Measurements from ENCODE around the gene MAMLD1.

MAMLD1 gene

DNA sequence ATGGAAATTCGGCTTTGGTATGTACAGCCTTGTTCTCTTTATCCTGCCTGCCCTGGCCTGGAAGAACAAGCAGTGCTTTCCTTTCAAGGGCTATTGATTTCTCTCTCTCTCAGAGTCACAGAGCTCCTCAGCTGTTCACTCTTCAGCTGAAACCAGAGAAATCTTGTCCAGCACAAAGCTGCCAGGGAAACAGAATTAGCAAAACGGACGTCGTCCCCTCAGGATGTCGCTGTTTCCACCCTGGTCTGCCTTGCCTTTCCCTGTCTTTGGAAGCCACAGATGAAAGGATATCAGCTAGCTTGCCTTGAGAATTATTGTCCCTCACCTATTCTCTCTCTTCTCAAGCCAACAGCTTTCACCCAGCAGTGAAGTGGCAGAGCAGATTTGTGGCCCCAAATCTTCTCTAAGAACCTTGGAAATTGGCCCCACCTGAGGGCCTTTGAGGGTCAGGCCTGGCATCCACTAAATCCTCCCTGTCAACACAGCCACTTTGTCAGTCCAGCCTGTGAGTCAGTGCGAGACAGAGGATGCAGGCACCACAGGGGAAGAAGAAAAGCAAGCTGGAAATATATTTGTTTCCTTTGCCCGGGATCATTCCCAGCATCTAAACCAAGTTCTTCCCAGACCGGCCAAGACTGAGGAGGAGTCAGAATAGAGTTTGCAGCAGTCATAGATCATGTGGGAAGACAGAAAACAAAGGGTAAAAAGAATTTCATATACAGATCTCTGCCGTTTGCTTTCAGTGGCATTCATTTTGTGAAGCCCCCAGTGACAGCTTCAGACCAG is 141.5 kb downstream of the MAMLD1 start:
- no peak for DNase-seq

GRCh38 chrX:150506020-150506419 is 142.9 kb downstream of the MAMLD1 start:
- no peak for DNase-seq

- DNase-seq: no peak
Observed at GRCh38 chrX:150506486-150506885, 143.4 kb downstream of the MAMLD1 start.

GRCh38 chrX:150507251-150507856 is 144.2 kb downstream of the MAMLD1 start:
- DNase-seq: no peak

- no peak for DNase-seq
Observed at GRCh38 chrX:150508018-150508417, 144.9 kb downstream of the MAMLD1 start.

- DNase-seq: no peak
Observed at GRCh38 chrX:150508451-150509367, 145.6 kb downstream of the MAMLD1 start.

DNA sequence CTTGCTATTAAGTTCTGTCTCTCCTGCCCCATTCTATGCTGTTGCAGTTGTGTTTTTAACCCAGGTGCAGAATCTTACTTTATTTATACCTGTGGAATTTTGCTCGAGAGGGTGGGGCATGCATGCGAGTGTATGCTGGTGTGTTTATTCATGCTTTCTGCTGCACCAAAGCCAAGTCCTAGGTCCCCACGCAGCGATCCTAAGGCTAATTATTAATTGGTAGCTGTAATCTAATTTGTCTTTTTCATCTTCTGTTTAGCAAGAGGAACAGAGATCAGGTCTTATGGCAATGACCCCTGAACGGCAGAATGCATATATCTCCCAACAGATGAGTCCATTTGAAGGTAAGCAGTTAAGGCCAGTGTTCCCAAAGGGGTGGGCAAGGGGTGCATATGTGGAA is 146.6 kb downstream of the MAMLD1 start:
- DNase-seq: no peak

DNA sequence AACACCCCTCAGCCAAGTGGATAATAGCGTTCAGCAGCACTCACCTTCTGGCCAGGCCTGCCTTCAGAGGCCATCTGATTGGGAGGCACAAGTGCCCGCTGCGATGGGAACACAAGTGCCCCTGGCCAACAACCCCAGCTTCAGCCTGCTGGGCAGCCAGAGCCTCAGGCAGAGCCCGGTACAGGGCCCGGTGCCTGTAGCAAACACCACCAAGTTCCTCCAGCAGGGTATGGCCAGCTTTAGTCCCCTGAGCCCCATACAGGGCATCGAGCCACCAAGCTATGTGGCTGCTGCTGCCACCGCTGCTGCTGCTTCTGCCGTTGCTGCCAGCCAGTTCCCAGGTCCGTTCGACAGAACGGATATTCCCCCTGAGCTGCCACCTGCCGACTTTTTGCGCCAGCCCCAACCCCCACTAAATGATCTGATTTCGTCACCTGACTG is 149.4 kb downstream of the MAMLD1 start:
- DNase-seq: no peak

DNA sequence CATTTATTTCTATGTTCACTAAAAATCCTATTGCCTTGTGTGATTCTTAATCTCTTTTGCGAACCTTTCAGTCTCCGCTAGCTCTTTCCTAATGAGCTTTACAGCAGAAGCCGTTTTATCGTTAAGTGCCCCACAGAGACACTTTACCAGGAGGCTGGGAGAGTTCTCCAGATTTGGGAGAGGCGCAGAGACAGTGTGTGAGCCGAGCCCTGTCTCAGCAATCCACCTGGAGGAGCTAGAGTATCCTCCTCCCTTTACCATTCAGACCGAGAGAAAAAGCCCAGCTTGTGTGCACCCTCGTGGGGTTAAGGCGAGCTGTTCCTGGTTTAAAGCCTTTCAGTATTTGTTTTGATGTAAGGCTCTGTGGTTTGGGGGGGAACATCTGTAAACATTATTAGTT is 150.4 kb downstream of the MAMLD1 start:
- no peak for DNase-seq

GRCh38 chrX:150514462-150514861 is 151.3 kb downstream of the MAMLD1 start:
- DNase-seq: no peak

DNA sequence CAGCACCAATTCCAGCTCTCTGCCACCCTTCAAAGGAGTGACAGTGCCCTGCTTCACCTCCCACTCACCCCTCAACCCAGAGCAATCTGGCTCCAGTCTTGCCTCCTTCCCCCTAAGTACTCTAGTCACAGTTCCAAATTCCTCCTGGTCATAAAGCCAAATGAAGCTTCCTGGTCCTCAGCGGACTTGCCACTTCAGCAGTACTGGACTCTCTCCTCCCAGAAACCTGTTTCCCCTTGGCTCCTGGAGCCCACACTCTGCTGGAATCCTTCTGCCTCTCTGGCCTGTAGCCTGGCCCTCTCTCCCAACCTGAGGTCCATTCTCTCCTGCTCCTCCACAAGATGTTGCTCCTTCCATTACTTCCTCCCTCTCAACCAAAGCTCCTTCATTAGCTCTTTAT is 152.7 kb downstream of the MAMLD1 start:
- no peak for DNase-seq

GRCh38 chrX:150517303-150517910 is 154.3 kb downstream of the MAMLD1 start:
- no peak for DNase-seq

- no peak for DNase-seq
Observed at GRCh38 chrX:150522494-150522893, 159.4 kb downstream of the MAMLD1 start.

DNA sequence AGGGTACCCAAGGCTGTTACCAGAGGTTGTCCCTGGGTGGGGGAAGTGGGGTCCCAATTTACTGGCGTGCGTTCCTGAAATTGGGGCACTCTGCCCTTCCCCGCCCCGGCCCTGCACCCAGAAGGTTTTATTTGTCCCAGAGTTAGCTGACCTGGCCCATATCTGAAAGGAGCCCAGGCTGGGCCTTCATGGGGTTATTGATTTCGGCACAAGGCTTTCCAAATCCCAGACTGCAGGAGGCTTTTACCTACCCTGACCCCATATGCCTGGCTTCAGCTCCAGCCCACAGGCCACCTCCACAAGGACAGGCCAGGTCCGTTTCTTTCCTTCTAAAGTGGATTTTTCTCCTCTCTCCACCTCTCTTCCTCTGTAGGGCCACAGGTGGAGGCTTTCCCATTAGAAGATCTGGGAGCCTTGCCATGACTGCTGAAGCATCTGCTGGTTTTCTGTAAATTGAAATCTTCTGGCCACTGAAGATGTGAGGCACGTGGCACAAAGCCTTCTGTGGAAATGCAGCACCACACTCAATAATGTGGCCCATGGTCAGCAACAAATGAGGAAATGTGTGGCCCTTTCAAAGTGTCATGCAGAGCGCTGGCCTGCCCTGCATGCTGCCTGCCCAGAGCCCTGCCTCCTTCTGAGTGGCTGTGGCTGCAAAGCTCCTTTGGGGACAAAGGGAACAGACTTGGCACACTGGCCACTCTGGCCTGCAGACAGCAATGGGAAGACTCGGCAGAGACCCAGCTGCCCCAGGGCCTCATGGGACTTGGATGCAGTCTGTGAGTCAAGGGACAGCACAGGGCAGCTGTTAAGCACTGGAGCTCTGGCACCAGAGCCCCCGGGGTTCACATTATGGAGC is 162.2 kb downstream of the MAMLD1 start:
- DNase-seq: no peak

DNA sequence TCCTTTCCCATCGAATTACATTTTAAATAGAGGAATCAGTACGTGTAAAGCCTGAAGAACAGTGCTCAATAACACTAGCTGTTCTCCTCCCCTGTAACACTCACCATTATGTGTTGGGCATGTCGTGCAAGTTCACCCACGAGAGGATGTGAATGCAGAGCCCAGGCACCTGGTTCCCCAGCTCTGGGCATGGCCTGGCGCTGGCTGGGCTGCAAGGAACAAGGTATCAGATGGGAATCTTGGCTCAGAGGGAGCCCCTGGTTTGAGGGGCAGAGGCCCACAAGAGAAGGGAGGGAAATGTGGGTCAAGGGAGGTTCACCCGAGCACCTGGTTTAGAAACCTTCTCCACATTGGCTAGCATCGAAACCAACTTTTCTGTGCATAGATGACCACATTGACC is 163.6 kb downstream of the MAMLD1 start:
- no peak for DNase-seq

DNA sequence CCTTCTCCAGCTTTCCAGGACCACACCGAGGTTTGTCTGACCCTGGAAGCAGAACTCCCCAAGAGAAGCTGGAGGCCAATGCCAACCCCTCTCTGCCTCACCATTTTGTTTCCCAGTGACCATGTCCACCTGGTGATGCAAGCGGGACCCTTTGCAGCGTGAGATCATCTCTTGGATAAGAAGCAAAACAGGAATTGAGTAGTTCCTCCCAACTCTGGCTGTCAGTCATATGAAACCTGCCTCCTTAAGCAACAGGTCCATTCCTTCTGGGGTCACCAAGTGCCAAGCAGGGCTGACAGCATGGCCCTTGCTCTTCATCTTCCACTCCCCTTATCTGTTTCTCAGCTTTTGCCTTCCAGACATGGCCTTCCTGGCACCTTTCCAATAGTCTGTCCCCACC is 164.0 kb downstream of the MAMLD1 start:
- no peak for DNase-seq

- no peak for DNase-seq
Observed at GRCh38 chrX:150529587-150529986, 166.5 kb downstream of the MAMLD1 start.

DNA sequence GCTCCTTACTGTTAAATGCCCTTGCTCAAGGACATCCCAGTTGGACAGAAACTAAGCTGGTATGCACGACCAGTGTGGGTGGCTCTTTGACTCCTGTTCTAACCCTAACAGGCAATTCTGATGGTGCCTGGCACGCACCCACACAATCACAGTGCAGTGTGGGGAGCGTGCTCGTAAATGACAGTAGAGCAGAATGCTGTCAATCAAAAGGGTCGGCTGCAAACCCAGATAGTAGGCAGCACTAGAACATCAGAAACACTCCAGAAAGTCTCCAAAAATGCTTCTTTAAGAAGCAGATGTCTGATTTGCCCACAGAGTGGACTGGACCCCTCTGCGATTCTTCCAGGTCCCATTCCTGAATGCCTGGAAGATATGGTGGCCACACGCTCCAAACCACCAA is 167.7 kb downstream of the MAMLD1 start:
- no peak for DNase-seq

GRCh38 chrX:150531467-150531866 is 168.3 kb downstream of the MAMLD1 start:
- no peak for DNase-seq

DNA sequence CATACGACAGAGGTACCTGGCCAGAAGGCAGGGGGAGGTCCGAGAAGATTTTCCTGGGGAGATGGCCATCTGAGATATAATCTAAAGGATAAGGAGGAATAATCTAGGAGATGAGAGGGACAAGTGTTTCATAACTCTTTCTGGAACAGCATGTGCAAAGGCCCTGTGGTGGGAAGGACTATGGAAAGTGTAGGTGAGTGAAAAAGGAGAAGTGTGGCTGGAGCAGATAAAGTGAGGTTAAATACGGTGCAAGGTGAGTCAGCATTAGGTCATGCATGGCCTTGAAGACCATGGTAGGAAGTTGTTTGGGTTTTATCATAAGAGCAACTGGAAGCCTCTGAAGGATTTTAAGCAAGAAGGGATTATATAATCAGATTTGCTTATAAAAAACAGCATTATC is 170.7 kb downstream of the MAMLD1 start:
- DNase-seq: no peak

DNA sequence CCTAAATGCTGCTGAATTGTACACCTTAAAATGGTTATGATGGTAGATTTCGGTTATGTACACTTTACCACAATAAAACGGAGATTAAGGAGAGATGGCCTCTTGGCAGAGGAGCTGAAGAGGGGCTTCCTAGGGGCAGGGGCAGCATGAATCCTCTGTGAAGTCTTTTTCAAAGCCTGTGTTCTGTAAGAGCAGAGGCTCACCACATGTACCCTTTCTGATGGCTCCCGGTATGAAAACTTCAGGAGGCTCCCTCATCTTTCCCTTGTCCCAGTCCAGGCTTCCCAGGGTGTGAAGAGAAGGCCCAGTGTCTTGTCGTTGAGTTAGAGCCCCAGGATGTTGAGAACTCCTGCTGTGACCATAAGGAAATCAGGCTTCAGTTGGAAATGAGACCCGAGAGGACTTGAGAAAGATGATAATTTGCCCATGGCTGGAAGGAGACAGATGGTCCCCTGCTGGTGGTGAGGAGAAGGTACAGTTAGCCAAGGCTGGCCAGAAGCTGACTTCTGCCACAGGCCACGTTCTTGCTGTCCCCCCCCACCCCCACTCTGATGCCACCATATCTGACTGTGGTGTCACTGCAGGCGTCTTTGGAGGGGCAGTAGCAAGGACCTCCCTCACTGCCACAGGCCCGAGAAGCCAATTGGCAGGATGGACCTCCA is 173.5 kb downstream of the MAMLD1 start:
- no peak for DNase-seq

GRCh38 chrX:150537851-150538250 is 174.7 kb downstream of the MAMLD1 start:
- DNase-seq: no peak

Measured in activated gamma-delta T cell (primary cell).